ENCODE results near the gene VASP.
A peak's percentile ranks its signal among the peaks of the same experiment; 100 is the strongest.

The VASP gene

GRCh38 chr19:45506989-45507871 is at the start of gene VASP:
VASP (plus strand) TSS chr19:45507479; CDS start chr19:45507772, 293 bp downstream.
- peak; percentile 81 to 91 (median 82) for DNase-seq (ENCODE audit: low read depth in 3 of 3)

- DNase-seq (ENCODE audit: low read depth in 3 of 3) = no peak
Observed at GRCh38 chr19:45457776-45458175, 49.5 kb upstream of the VASP start.

GRCh38 chr19:45460807-45461347 is 46.4 kb upstream of the VASP start:
- no peak for DNase-seq (ENCODE audit: low read depth in 3 of 3)

GRCh38 chr19:45462174-45462573 is 45.1 kb upstream of the VASP start:
- DNase-seq (ENCODE audit: low read depth in 3 of 3) = no peak

- no peak for DNase-seq (ENCODE audit: low read depth in 3 of 3)
Observed at GRCh38 chr19:45463241-45463640, 44.0 kb upstream of the VASP start.

GRCh38 chr19:45464274-45464673 is 43.0 kb upstream of the VASP start:
- no peak for DNase-seq (ENCODE audit: low read depth in 3 of 3)

- DNase-seq (ENCODE audit: low read depth in 3 of 3) = no peak
Observed at GRCh38 chr19:45464852-45465441, 42.3 kb upstream of the VASP start.

- no peak for DNase-seq (ENCODE audit: low read depth in 3 of 3)
Observed at GRCh38 chr19:45467115-45467455, 40.2 kb upstream of the VASP start.

GRCh38 chr19:45467456-45468158 is 39.7 kb upstream of the VASP start, which contains the start of gene FOSB:
FOSB (plus strand) TSS chr19:45467996; CDS start chr19:45468587, 591 bp downstream.
- peak; percentile 86 to 91 (median 89) for DNase-seq (ENCODE audit: low read depth in 3 of 3)

- peak in 1 of 3 experiments; percentile 24 for DNase-seq (ENCODE audit: low read depth in 3 of 3)
Observed at GRCh38 chr19:45468159-45468651, 39.1 kb upstream of the VASP start.

GRCh38 chr19:45468803-45469131 is 38.5 kb upstream of the VASP start:
- DNase-seq (ENCODE audit: low read depth in 3 of 3) = no peak

- DNase-seq (ENCODE audit: low read depth in 3 of 3) = peak; percentile 87 to 94 (median 88)
Observed at GRCh38 chr19:45469132-45469944, 37.9 kb upstream of the VASP start.

- no peak for DNase-seq (ENCODE audit: low read depth in 3 of 3)
Observed at GRCh38 chr19:45469945-45470761, 37.1 kb upstream of the VASP start.

GRCh38 chr19:45470762-45471081 is 36.6 kb upstream of the VASP start:
- DNase-seq (ENCODE audit: low read depth in 3 of 3) = no peak

- DNase-seq (ENCODE audit: low read depth in 3 of 3) = no peak
Observed at GRCh38 chr19:45471111-45471930, 36.0 kb upstream of the VASP start.

- DNase-seq (ENCODE audit: low read depth in 3 of 3) = no peak
Observed at GRCh38 chr19:45471931-45472562, 35.2 kb upstream of the VASP start.

- no peak for DNase-seq (ENCODE audit: low read depth in 3 of 3)
Observed at GRCh38 chr19:45472563-45473366, 34.5 kb upstream of the VASP start.

- no peak for DNase-seq (ENCODE audit: low read depth in 3 of 3)
Observed at GRCh38 chr19:45473367-45473681, 34.0 kb upstream of the VASP start.
